HG02938 (cell line): ENCODE measurements around the gene NSD1.
"Not testable (repeated sequence)": the region's sequence is repeated elsewhere in the genome, so short reads cannot be mapped to it uniquely, and the experiment has no call there.

Experiments used
- ATAC-seq: cut with Tn5 transposase; IDR thresholded peaks from one replicate; pipeline ENCODE4 v1.9.1; 2021; ENCODE audit warnings: mild to moderate bottlenecking, moderate library complexity; ENCODE audit not compliant: unreplicated experiment

The NSD1 gene

DNA sequence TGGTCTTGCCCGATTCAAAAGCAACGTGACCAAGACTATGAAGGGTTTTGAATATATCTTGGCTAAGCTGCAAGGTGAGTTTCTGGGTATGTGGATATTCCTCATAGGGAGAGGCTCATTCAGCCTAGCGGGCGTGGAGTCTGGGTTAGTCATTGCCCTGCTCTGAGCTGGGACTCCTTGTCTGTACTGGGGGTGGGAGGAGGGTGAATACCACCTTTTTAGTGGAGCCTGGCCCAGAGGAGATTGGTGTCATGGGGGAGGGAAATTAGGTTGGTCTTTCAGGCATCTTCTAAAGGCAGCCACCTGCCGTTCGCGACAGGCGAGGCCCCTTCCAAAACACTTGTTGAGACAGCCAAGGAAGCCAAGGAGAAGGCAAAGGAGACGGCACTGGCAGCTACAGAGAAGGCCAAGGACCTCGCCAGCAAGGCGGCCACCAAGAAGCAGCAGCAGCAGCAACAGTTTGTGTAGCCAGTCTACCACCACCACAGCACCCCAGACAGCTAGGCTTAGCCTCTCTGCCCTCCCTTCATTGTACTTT is 172.6 kb downstream of the NSD1 start:
- not testable (repeated sequence) for ATAC-seq

DNA sequence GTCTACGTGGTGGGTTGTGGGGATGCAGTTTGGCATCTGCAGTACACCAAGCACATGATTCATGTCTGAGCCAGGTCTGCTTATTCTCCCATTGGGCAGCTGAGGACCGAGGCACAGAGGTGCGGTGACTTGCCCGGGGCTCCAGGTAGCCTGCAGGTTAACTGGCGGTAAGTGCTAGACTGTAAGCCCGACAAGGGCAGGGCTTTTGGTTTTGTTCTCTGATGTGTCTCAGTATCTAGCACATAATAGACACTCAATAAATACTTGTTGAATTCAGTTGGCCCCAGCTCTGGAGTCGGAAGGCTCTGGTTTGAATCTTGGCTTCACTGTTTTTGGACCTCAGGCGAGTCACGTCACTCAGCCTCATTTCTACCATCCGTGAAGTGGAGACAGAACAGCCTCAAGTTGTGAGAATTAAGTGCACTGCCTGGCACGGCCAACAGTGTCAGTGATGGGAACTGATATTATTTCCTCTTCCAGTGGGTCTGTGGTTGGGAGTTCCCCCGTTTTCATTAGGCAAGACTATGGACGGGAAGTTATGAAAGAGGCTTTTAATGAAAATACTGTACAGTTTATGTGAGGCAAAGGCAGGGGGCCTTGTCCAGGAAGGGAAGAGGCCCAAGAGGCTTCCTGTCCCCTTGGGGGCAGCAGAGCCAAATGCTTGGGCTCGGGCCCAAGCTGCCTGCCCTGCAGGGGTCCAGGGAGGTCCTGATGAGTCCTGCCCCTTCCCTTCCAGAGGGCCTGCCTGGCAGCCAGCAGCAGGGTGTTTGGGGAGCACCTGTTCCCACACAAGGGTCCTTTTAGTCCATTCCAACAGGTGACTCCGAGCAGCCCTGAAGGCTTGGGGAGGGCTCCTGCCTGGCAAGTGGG is 173.3 kb downstream of the NSD1 start:
- no peak for ATAC-seq

GRCh38 chr5:177307544-177308363 is 174.2 kb downstream of the NSD1 start:
- ATAC-seq: no peak

DNA sequence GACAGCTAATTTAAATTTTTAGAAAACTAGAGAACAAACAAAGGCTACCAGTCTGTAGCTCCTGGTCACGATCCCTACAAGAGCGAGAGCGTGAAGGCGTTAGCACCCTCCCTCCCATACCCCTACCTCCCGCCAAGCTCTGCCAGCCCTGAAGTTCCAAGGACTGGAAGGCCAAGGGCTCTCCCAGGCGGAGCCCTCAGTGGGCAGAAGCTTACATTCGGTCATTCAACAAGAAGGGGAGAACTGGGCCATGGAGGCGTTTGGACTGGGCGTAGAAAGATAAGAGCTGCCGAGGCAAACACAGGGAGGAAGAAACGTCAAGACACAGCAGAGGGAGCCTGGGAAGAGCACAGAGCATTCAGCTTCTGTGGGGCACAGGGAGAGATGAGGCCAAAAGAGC is 175.2 kb downstream of the NSD1 start:
- ATAC-seq: no peak

GRCh38 chr5:177309351-177310191 is 176.0 kb downstream of the NSD1 start:
- no peak for ATAC-seq

- ATAC-seq: no peak
Observed at GRCh38 chr5:177310332-177310731, 176.8 kb downstream of the NSD1 start.

DNA sequence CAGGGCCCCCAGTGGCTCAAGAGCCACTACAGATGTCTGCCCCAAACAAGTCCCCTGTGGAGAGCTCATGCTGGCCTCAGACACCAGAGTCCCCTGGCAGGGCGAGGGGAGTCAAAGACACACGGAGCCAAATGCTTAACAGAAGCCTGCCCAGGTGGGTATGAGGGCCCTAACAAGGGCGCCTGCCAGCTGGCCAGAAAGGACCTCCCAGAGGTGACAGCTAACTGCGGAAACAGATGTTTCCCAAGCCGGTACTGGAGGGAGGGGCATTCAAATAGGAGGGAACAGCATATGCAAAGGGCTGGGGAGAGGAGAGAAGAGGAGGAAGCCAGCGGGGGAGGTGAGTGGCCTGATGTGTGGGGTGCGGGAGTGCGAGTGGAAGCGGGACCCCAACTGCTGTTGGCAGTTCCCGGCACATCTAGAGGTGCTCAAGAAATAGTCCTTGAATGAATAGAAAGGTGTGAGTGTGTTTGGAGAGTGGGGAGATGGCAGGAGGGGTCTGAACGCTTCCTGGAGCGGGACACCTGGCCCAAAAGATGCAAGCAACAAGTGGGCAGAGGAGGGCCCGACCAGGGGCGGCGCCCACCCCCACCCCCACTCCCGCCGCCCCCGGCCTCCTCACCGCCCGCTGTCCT is 177.3 kb downstream of the NSD1 start:
- no peak for ATAC-seq

- ATAC-seq: no peak
Observed at GRCh38 chr5:177311392-177311722, 177.8 kb downstream of the NSD1 start.

GRCh38 chr5:177311723-177312648 is 178.4 kb downstream of the NSD1 start, which contains the start of gene MXD3:
MXD3 (minus strand) TSS chr5:177311898; CDS start chr5:177311830, 68 bp downstream.
- peak; percentile 78 for ATAC-seq

DNA sequence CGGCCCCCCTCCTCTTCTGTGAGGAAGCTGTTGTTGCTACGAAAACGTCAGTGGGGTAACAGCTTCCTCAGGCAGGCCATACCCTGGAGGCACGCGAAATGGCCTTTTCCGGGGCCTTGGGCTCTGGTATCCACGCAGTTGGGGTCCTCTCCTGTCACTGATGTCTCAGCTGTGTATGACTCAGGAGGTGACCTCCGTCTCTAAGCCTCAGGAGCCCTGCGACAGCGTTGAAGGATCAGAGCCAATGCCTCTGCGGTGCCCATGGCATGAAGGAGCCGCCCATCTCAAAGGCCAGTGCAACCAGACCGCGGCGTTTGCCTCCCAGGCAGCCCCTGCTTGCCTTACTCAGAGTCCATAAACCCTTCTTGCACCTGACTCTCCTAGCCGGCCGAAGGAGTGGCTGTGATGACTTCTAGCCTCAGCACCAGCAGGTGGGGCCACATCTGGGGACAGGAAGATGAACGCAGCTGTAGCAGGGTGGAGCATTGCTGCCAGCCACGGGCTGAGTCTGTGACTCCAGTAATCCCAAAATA is 179.1 kb downstream of the NSD1 start:
- ATAC-seq: peak; percentile 28

GRCh38 chr5:177313561-177314259 is 180.1 kb downstream of the NSD1 start:
- no peak for ATAC-seq

- ATAC-seq: no peak
Observed at GRCh38 chr5:177314376-177315342, 181.1 kb downstream of the NSD1 start.

DNA sequence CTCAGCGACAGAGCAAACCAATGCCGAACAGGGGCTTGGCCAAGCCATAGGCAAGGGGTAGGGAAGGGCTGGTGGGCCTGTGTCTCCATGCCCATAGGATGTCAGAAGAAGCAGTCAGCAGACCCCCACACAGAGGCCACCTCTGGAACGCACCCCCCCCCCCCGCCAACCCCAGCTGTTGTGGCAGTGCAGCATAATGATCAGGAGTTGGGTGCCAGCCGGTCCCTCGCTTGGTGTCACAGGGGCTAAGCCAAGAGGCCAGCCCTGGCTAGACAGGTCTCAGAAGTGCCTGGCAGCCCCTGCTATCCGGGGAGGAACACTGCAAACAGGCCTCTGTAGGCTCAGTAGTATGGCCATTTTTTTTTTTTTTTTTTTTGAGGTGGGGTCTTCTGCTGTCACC is 181.8 kb downstream of the NSD1 start:
- no peak for ATAC-seq

DNA sequence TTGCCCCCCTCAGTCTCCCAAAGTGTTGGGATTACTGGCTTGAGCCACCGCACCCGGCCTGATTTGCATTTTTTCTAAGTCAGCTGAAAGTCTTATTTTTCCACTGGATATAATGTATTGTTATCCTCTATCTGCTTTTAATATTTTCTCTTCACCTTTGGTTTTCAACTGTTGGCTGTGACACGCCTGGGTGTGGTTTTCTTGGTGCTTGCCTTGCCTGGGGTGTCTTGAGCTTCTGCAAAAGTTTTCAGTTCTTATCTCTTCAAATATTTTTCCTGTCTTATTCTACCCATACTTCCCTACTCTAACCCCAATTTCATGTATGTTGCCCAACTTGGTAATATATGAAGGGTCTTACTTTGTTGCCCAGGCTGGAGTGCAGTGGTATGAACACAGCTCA is 182.4 kb downstream of the NSD1 start:
- ATAC-seq: no peak

GRCh38 chr5:177317959-177318377 is 184.4 kb downstream of the NSD1 start:
- ATAC-seq: no peak

DNA sequence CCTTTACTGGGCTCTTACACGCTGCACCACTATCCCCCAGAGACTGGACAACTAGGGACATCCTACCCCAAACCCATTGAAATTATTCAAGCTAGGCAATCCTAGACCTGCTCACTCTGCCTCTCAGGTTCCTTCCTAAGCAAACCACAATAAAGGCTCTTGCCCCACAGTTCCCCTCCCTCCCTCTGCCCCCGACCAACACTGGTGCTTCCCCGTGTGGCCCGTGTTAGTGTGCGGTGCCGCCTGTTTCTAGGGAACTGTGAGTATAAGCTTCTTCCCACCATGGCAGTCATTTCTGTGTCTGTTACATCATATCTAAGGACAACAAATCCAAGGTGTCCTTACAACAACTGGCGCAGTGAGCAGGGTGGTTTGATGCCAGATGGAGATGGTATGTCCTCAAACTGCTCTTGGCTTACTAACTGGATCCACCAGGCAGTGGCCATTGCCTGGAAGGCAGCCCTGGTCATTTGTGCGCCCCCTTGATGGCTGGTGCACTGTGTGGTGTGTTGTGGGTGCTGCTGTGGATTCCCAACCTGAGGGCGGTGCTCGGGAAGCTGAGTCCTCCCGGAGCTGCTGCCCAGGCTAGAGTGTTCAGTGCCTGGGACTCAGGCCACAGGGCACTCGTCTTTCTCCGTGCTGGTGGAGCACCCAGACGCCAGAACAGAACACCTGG is 186.5 kb downstream of the NSD1 start:
- ATAC-seq: no peak

GRCh38 chr5:177320879-177321278 is 187.3 kb downstream of the NSD1 start:
- ATAC-seq: no peak
